ENCODE data around the gene PXYLP1.

The PXYLP1 gene

DNA sequence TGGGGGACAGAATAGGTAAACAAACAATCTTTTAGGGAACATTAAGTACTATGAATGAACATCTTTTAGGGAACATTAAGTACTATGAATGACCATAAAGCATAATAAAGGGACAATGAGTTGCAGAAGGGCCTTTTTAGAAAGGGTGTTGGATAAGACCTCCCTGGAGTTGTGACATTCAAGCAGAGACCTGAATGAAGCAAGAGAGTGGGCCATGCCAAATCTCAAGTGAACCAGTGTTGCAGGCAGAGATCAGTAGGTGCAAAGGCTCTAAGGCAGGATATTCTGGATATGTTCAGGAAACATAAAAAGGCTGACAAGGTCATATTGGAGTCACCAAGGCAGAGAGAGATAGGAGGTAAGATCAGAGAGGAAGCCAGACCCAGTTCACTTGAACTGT lies 107.3 kb downstream of the PXYLP1 start:
- no peak overlapping the region for H3K4me2 ChIP-seq (ENCODE audit: low read length)
- no peaks in the 10 kb centered on the region for H4K20me1 ChIP-seq (ENCODE audit: control insufficient read depth, insufficient read depth, low read depth, low read length)
- H3K4me3 ChIP-seq (ENCODE audit: low read length): no peak overlapping the region
- peaks cover 12% of the 10 kb centered on the region for H3K4me1 ChIP-seq (ENCODE audit: control insufficient read depth, low read length)
- H3F3A ChIP-seq (ENCODE audit: control insufficient read depth, insufficient read depth): no peaks in the 10 kb centered on the region
- no peaks in the 10 kb centered on the region for H3K9me3 ChIP-seq (ENCODE audit: control insufficient read depth, insufficient read depth, low read length)
- H3K27ac ChIP-seq (ENCODE audit: low read depth, low read length): no peak overlapping the region
- H3K9me2 ChIP-seq (replicated peaks; ENCODE audit: control insufficient read depth, low read length): no peaks in the 10 kb centered on the region
- H3K79me2 ChIP-seq (ENCODE audit: control insufficient read depth, low read length): no peaks in the 10 kb centered on the region
- no peaks in the 10 kb centered on the region for H3K36me3 ChIP-seq (ENCODE audit: control insufficient read depth, low read length)
- TF ChIP-seq CTCF (IDR thresholded peaks at IDR 0.05; ENCODE audit: low read depth, low read length, poor library complexity, severe bottlenecking) (no peak), EZH2phosphoT487 (IDR thresholded peaks at IDR 0.05; ENCODE audit: borderline replicate concordance, low read length) (no peak)
- H3K27me3 ChIP-seq (ENCODE audit: control insufficient read depth, low read length): no peaks in the 10 kb centered on the region

DNA sequence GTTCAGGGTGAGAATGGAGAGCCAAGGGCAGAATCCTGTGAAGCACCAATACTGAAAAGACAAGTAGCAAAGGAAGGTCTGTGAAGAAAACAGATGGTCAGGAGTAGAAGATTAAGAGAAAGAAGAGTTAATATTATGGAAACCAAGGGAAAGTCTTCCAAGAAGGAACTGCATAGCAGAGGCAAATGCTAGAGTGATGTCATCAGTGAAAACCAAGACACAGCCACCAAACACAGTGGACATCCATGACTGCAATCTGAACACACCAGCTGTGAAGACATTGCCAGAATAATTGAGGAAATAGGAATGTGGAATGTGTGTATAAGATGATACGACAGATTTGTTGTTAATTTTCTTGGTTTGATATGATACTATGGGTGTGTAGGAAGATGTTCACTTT lies 109.9 kb downstream of the PXYLP1 start:
- peaks cover 11% of the 10 kb centered on the region for H3K4me1 ChIP-seq (ENCODE audit: control insufficient read depth, low read length)
- no peaks in the 10 kb centered on the region for H3K9me3 ChIP-seq (ENCODE audit: control insufficient read depth, insufficient read depth, low read length)
- H3K4me3 ChIP-seq (ENCODE audit: low read length): no peak overlapping the region
- no peak for TF ChIP-seq EZH2phosphoT487 (IDR thresholded peaks at IDR 0.05; ENCODE audit: borderline replicate concordance, low read length)
- TF ChIP-seq CTCF (IDR thresholded peaks at IDR 0.05; ENCODE audit: low read depth, low read length, poor library complexity, severe bottlenecking): no peak
- H3K36me3 ChIP-seq (ENCODE audit: control insufficient read depth, low read length): no peaks in the 10 kb centered on the region
- no peaks in the 10 kb centered on the region for H3K9me2 ChIP-seq (replicated peaks; ENCODE audit: control insufficient read depth, low read length)
- no peaks in the 10 kb centered on the region for H3F3A ChIP-seq (ENCODE audit: control insufficient read depth, insufficient read depth)
- no peak overlapping the region for H3K4me2 ChIP-seq (ENCODE audit: low read length)
- H3K27me3 ChIP-seq (ENCODE audit: control insufficient read depth, low read length): no peaks in the 10 kb centered on the region
- H4K20me1 ChIP-seq (ENCODE audit: control insufficient read depth, insufficient read depth, low read depth, low read length): no peaks in the 10 kb centered on the region
- H3K79me2 ChIP-seq (ENCODE audit: control insufficient read depth, low read length): no peaks in the 10 kb centered on the region
- no peak overlapping the region for H3K27ac ChIP-seq (ENCODE audit: low read depth, low read length)

DNA sequence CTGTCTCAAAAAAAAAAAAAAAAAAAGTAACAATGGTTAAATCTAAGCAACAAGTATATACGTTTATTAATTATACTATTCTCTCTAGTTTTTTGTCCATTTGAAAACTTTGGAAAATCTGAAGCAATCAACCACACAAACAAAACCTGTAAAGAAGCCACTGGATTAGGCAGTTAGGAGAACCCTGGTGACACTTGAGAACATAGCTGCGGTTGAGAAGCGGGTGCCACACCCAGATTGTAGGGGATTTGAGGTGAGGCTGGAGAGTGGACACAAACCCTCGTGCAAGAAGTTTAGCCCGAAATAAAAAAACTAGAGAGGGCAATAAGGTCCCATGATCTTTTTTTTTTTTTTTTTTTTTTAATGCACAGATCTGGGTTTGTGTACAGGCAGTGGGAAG lies 110.8 kb downstream of the PXYLP1 start:
- no peaks in the 10 kb centered on the region for H3F3A ChIP-seq (ENCODE audit: control insufficient read depth, insufficient read depth)
- peaks cover 3% of the 10 kb centered on the region for H3K4me1 ChIP-seq (ENCODE audit: control insufficient read depth, low read length)
- TF ChIP-seq EZH2phosphoT487 (IDR thresholded peaks at IDR 0.05; ENCODE audit: borderline replicate concordance, low read length) (no peak), CTCF (IDR thresholded peaks at IDR 0.05; ENCODE audit: low read depth, low read length, poor library complexity, severe bottlenecking) (no peak)
- H3K9me2 ChIP-seq (replicated peaks; ENCODE audit: control insufficient read depth, low read length): no peaks in the 10 kb centered on the region
- no peaks in the 10 kb centered on the region for H4K20me1 ChIP-seq (ENCODE audit: control insufficient read depth, insufficient read depth, low read depth, low read length)
- H3K27ac ChIP-seq (ENCODE audit: low read depth, low read length): no peak overlapping the region
- H3K79me2 ChIP-seq (ENCODE audit: control insufficient read depth, low read length): no peaks in the 10 kb centered on the region
- H3K4me3 ChIP-seq (ENCODE audit: low read length): no peak overlapping the region
- H3K36me3 ChIP-seq (ENCODE audit: control insufficient read depth, low read length): no peaks in the 10 kb centered on the region
- no peaks in the 10 kb centered on the region for H3K27me3 ChIP-seq (ENCODE audit: control insufficient read depth, low read length)
- H3K4me2 ChIP-seq (ENCODE audit: low read length): no peak overlapping the region
- no peaks in the 10 kb centered on the region for H3K9me3 ChIP-seq (ENCODE audit: control insufficient read depth, insufficient read depth, low read length)

DNA sequence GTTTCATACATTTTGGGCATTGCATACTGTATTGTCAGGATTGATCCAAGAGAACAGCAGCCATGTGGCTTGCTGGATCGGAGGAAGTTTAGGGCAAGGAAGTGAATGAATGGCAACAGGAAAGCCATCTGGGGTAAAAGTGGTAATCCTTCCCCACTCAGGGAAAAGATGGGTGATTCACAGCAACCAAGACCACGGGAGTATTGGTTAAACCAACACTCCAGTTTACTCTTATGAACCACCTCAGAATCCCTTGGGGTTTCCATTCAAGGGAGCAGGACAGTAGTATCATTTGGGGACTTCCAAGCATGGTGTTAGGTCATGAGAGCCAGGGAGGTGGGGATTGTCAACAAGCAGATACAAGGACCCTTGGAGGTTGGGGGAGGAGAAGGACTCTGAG lies 111.5 kb downstream of the PXYLP1 start:
- Histone ChIP-seq H3K9me2 (replicated peaks; ENCODE audit: control insufficient read depth, low read length) (no peaks in the 10 kb centered on the region), H3K36me3 (ENCODE audit: control insufficient read depth, low read length) (no peaks in the 10 kb centered on the region), H3K4me1 (ENCODE audit: control insufficient read depth, low read length) (no peaks in the 10 kb centered on the region), H3K4me3 (ENCODE audit: low read length) (no peak overlapping the region), H3K9me3 (ENCODE audit: control insufficient read depth, insufficient read depth, low read length) (no peaks in the 10 kb centered on the region), H3F3A (ENCODE audit: control insufficient read depth, insufficient read depth) (no peaks in the 10 kb centered on the region), H3K79me2 (ENCODE audit: control insufficient read depth, low read length) (no peaks in the 10 kb centered on the region), H4K20me1 (ENCODE audit: control insufficient read depth, insufficient read depth, low read depth, low read length) (no peaks in the 10 kb centered on the region), H3K27ac (ENCODE audit: low read depth, low read length) (no peak overlapping the region), H3K27me3 (ENCODE audit: control insufficient read depth, low read length) (no peaks in the 10 kb centered on the region), H3K4me2 (ENCODE audit: low read length) (no peak overlapping the region)
- TF ChIP-seq EZH2phosphoT487 (IDR thresholded peaks at IDR 0.05; ENCODE audit: borderline replicate concordance, low read length) (no peak), CTCF (IDR thresholded peaks at IDR 0.05; ENCODE audit: low read depth, low read length, poor library complexity, severe bottlenecking) (no peak)
